Middle frontal gyrus (tissue), 1 donor: ENCODE results near the gene F3.
"Not testable (repeated sequence)": the region's sequence is repeated elsewhere in the genome, so short reads cannot be mapped to it uniquely, and the experiment has no call there.

Experiments
- DNase-seq: peaks from one replicate; pipeline ENCODE4 v3.0.0-alpha.2; 2015; ENCODE audit warnings: low spot score; ENCODE audit errors: extremely low spot score

F3 gene

DNA sequence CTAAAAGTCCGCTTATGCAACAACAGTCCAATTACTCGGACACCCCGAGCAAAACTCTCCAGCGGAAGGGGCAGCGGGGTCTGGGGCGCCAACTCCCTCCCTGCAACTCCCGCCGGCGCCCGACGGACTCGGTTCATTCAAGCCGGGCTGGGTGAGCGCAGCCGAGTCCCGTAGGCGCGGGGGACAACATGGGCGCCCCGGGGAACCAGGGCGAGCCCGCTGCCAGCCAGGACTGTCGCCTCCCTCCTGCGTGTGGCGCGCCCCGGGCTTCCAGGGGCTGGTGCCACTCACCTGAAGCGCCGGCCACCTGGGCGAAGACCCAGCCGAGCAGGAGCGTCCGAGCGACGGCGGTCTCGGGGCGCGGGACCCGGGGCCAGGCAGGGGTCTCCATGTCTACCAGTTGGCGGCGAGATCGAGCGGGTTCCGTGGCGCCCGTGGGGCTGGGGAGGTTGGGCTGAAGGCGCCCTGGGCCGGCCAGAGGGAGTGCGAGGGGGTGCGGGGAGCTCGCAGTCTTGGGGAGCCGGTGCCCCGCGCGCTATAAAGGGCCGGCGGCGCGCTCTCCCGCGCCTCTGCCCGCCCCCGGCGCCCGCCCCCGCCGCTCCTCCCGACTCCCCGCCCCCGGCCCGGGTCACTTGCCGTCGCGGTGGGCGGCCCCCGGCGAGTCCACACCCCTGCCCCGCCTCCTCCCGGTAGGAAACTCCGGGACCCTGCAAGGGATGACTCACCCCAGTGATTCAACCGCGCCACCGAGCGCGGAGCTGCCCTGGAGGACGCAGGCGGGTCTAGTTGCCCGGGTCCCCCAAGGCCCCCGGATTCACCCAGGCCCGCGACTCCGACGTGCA lies at the start of gene F3:
Gene F3, minus strand, starts transcription at position 514 of the 842 bp plus-strand sequence. Its CDS starts 123 bp downstream, at position 391.
- DNase-seq: peak; percentile 18

DNA sequence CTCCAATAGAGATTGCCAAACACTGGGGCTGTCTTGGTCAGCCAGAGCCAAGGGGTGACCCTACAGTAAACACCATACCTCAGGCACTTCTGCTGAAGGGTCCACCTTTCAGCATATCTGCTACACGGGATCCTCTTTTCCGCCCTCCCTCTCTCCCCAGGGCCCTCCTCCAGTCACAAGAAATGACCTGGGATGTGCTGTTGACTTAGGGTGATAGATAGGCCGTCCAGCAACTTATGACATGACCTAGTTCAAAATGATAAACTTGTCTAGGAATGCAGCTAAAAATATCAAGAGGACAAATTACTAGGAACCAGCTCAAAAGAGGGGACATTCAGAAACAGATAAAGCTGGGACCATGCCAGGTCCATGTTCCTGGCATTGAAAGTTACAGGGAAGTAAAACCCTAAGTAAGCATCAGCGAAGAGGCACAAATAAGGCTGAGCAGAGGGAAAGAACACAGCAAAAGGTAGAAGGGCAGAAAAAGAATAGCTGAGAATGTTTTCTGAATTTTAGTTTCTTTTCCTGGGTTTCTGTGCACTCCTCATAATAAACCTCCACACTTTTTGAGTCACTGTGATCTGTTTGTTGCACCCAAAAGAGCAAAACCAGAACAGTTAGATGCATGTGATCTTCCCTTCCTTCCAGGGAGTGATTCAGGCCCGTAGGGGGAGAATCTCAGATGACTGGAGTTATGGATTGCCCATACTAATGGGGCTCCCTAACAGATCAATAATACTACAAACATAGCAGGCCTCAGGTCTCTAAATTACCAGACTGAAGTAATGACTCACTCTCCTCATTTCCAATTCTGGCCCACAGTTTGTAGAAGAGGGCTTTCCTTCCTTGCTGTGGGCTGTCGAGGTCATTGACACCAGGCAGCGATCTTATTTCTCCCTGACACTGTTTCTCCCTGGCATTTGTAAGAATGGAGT lies 48.9 kb upstream of the F3 start:
- DNase-seq: no peak

DNA sequence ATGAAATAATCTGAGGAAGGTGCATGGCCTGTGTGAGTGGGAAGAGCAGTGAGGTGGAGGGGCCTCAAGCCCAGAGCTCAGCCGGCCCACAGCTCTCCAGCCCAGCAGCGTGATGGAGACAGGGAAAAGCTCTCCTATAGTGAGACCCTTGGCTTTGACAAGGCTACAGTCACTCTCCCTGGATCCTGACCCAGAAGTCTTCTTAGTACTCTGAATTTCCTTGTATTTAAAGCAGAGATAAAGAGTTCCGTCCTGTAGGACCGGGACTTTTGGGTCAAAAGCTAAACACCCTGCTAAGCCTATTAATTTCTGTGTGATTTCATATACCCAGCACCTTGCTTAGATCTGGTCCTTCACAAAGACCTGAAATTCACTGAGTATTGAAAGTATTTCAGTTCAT lies 48.2 kb upstream of the F3 start:
- DNase-seq: no peak

DNA sequence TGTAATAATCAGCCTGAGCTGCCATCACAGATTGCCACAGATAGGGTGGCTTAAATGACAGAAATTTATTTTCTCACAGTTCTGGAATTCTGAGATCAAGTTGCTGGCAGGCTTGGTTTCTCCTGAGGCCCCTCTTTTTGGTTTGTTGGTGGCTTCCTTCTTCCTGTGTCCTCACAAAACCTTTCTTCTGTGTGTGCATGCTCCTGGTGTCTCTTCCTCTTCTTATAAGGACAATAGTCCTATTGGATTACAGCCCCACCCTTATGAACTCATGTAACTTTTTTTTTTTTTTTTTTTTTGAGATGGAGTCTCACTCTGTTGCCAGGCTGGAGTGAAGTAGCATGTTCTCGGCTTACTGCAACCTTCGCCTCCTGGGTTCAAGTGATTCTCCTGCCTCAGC lies 41.0 kb upstream of the F3 start:
- no peak for DNase-seq

DNA sequence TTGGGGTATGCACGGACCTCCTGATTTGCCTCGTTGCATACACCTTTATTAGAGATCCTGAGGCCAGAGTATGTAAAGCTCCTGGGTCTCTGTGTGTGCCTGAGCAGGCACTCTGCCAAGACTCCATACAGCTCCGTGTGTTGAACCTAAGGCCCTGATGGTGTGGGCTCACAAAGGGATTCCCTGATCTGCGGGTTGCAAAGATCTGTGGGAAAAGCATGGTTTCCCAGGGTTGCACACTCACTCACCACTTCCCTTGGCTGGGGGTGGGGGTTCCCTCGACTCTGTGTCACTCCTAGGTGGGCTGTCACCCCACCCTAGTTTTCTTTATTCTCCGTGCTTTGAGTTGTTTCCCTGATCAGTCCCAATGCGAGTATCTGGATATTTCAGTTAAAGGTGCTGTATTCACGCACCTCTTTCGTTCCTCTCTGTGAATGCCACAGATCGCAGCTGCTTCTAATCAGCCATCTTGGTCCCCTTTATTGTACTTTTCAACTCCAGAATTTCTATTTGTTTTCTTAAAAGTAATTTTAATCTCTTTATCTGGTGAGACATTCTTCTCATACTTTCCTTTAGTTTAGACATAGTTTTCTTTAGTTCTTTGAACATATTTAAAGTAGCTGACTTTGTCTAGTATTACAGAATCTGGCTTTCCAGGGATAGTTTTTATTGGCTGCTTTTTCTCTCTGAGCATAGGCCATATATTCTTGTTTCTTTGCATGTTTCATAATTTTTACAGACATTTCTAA lies 39.0 kb upstream of the F3 start:
- DNase-seq: no peak

DNA sequence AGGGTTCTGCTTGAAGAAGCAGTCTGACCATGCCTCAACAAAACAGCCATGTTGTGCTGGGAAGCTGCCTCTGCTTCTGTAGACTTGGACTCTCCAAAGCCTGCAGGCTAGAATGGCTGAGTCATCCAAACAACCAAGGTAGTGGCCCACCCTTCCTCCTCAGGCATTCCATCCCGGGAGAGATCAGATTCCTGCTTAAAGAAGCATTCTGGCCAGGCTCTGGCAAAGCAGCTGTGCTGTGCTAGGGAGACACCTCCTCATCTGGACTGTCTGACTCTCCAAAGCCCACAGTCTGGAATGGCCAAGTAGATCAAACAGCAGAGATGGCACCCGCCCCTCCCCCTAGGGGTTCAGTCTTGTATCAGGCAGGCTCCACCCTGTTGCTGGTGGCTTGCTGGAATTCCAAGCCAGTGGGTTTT lies 38.3 kb upstream of the F3 start:
- DNase-seq: no peak

DNA sequence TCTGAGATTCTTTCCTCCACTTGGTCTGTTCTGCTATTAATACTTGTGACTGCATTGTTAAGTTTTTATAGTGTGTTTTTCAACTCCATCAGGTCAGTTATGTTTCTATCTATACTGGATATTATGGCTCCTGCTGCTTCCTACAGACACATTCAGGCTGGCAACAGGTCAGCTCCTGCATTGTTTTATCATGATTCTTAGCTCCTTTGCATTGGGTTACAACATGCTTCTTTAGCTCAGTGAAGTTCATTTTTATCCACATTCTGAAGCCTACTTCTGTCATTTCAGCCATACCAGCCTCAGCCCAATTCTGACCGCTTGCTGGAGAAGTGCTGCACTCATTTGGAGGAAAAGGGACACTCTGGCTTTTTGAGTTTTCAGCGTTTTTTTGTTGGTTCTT lies 37.3 kb upstream of the F3 start:
- DNase-seq: no peak

DNA sequence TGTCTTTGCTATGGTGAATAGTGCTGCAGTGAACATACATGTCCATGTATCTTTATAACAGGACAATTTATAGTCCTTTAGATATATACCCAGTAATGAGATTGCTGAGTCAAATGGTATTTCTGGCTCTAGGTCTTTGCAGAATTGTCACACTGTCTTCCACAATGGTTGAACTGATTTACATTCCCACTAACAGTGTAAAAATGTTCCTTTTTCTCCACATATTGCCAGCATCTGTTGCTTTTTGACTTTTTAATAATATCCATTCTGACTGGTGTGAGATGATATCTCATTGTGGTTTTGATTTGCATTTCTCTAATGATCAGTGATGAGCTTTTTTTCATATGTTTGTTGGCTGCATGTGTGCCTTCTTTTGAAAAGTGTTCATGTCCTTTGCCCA lies 32.4 kb upstream of the F3 start:
- not testable (repeated sequence) for DNase-seq

DNA sequence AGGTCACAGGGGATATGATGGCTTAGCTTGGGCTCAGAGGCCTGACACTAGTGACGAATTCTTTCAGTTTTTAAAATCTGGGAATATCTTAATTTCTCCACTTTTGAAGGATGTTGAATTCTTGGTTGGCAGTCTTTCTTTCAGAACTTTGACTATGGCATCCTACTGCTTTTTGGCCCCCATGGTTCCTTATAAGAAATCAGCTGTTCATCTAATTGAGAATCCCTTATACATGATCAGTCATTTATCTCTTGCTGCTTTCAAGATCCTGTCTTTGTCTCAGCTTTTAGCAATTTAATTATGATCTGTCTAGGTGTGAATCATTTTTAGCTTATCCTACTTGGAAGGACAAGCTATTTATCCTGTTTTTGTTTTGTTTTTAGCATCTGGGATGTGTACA lies 31.2 kb upstream of the F3 start:
- no peak for DNase-seq

DNA sequence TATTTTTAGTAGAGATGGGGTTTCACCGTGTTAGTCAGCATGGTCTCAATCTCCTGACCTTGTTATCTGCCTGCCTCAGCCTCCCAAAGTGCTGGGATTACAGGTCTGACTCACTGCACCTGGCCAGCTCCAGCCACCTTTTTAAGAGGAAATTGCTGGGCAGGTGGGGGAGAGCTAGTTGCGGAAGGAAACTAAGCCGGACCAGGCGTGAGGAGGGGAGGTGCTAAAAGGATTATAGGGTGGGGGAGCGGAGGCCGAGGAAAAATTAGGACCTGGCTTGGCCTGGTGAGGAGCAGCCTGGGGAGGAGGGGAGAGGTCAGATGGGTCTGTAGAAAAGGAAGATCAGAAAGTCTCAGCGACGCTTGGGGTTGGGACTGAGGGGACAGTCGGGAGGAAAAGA lies 29.4 kb upstream of the F3 start:
- not testable (repeated sequence) for DNase-seq

DNA sequence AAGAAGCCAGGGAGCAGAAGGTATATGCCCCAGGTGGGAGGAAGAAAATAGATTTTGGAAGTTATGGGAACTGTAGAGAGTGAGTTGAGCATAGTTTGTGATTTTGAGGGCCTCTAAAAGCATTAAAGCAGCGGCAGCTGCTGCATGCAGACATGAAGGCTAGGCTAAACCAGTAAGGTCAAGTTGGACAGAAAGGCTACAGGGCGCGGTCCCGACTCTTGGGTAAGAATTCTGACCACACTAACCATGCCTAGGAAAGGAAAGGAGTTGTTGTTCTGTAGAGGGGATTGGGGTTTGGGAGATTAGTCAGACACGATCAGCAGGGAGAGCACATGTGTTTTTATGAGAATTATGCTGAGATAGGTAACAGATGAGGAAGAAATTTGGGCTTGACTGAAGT lies 27.2 kb upstream of the F3 start:
- not testable (repeated sequence) for DNase-seq

DNA sequence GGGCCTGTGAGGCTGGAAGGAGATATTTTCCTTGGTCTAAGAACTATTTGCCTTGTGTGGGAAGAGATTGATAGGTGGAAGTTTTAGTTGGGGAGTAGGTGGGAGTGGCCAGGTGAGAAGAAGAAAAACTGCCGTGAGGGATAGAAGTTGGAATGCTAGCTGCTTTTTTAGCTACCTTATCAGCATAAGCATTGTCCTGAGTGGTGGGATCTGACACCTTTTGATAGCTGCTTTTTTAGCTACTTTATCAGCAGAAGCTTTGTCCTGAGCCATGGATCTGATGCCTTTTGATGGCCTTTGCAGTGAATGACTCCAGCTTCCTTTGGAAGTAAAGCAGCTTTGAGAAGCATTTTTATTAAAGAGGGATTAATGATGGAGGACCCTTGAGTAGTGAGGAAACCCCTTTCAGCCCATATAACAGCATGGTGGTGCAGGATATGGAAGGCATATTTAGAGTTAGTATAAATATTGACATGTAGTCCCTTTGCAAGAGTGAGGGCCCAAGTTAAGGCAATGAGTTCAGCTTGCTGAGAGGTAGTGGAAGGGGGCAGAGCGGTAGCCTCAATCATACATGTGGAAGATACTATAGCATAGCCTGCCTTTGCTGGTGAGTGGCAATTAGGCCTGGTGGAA lies 26.5 kb upstream of the F3 start:
- DNase-seq: not testable (repeated sequence)

DNA sequence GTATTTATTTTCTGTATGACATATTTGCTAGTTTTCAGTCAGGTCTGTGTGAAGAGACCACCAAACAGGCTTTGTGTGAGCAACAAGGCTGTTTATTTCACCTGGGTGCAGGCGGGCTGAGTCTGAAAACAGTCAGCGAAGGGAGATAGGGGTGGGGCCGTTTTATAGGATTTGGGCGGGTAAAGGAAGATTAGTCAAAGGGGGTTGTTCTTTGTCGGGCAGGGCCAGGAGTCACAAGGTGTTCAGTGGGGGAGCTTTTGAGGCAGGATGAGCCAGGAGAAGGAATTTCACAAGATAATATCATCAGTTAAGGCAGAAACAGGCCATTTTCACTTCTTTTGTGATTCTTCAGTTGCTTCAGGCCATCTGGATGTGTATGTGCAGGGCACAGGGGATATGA lies 24.9 kb upstream of the F3 start:
- DNase-seq: not testable (repeated sequence)

DNA sequence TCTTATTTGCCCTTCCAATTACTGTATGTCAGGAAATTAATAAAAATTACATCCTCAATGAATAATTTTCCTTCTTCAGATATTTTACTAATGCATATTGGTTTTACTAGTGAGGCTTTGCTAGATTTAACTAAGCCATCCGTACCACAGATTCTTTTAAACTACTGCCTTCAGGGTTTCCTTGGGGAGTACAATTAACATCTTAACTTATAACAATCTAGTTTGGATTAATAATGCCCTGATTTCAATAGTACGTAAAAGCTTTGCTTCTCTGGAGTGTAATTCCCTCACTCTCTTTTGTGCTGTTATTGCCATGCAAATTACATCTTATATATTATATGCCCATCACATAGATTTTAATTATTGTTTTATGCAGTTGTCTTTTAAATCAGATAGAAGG lies 24.3 kb upstream of the F3 start:
- no peak for DNase-seq

DNA sequence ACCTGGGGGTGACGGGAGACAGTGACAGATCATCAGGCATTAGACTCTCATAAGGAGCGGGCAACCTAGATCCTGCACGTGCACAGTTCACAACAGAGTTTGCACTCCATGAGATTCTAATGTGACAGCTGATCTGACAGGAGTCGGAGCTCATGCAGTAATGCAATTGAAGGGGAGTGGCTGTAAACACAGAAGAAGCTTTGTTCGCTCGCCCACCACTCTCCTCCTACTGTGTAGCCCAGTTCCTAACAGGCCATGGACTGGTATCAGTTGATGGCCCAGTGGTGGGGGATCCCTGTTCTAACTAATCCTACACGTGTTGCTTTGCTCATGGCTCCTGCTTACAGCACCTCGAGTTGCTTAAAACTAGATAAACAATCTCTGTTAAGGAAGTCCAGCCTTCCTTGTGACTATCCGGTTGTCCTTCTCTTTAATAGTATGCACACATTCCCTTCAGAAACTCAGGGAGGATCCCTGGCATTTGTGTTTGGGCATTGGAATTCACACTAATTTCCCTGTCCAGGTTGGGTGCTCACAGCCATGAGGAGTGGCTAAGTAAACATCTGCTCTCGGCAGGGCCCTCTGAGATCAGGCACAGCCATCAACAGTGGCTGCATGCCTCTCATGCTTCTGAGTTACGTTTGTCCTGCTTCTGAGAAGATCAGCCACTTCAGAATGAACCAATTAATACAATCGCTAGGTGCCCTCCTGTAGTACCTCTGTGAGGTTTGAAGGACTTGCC lies 21.1 kb upstream of the F3 start:
- DNase-seq: no peak

DNA sequence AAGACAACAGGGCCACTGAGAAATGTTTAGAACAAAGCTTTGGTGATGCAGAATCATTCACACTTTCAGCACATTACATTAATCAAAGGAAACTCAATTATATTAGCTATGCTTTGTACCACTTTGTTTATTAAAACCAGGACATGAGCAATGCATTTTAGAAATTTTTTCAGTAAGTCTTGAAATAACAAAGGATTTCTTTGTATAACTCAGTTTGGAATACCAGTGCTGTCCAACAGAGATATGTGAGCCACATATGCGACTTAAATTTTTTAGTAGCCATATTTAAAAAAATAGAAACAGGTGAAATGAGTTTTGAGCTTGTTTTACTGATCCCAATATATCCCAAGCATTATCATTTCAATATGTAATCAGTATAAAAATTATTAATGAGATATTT lies 18.8 kb upstream of the F3 start:
- no peak for DNase-seq

DNA sequence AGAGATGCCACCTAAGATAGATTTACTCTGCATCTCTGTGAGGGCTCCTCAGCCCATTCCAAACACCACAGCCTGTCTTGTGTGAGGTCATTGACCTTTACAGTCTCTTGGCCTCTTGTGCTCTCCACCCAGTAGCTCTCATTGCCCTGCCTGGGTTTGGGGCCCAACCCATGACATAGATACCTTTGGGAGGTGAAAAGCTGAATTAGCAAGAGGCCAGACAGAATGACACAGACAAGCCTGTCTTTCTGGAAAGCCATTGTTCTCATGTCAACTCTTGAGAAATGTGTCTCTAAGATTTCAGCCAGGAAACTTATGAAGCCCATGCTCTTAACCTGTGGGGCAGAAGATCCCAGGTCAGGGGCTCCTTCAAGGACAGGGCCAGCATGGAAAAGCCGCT lies 18.4 kb upstream of the F3 start:
- no peak for DNase-seq

DNA sequence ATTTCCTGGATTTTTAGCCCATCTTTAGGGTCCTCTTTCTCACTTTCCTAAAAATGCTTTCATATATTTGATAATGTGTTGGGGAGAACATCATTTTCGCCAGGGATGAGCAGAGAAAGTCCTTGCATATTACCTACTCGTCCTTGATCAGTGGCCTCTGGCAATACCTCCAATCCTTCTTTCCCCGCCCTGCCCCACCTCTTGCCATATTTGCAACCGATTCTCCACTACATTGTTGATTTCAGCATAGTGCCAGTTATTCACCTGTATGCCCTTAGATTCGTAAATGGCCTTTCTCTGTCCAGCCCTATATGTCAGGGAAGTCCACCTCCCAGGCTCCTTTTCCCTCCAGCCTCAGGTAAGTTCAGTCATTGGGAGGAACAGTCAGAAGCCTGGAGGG lies 13.5 kb upstream of the F3 start:
- DNase-seq: no peak

DNA sequence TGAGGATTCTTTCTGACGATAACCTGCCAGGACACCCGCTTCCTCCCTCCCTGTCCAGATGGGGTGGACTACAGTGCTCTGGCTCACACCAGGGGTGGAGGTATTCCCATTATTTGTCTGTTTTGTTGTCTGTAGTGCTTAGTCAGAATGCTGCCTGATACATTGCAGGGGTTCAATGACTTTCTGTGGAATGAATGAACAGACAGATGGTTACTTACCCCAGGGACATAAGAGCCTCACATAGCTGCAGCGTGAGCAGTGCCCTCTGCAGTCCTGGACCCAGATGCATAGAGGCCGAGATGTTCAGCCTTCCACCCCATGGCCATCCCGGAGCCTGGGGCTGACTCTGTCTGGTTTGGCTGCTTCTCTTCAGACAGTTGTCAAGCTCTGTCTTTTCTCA lies 13.0 kb upstream of the F3 start:
- DNase-seq: no peak

DNA sequence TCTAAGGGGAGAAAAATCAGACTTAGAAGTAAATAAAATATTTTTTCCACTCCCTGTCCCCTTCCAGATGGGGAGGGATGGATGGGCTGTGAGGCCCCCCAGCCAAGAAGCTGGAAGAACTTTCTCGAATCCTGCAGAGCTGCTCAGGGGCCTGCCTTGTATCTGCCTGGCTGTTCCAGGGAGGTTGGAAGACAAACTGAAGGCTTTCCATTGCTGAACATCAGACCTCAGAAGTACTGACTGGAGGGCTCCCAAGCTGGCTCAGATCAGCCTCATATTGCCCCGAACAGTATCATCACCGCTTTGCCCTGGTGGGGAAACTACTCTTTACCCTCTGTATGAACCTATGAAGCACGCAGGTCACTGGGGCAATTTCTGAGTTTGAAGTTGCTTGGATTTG lies 12.4 kb upstream of the F3 start:
- no peak for DNase-seq
